WERI-Rb-1 (cell line): ENCODE measurements around the gene IFT43.
A peak's percentile ranks its signal among the peaks of the same experiment; 100 is the strongest.

Source experiments
- DNase-seq: peaks from one replicate; pipeline ENCODE4 v3.0.0-alpha.2; 2020
- H3K27ac ChIP-seq: fragments of 250-450 bp; sonication (Bioruptor Pico); 2 replicates; pipeline ENCODE4 v1.5.1; 2020; ENCODE audit warnings: mild to moderate bottlenecking, moderate library complexity
- H3K27me3 ChIP-seq: fragments of 250-450 bp; sonication (Bioruptor Pico); 2 replicates; pipeline ENCODE4 v1.5.1; 2021; ENCODE audit warnings: mild to moderate bottlenecking, low read depth, moderate library complexity; ENCODE audit not compliant: insufficient read depth, severe bottlenecking
- H3K36me3 ChIP-seq: fragments of 250-450 bp; sonication (Bioruptor Pico); 2 replicates; pipeline ENCODE4 v1.5.1; 2020; ENCODE audit warnings: mild to moderate bottlenecking, moderate library complexity
- H3K4me3 ChIP-seq: 2 replicates; pipeline ENCODE4 v1.5.1; 2011; ENCODE audit warnings: low read depth, mild to moderate bottlenecking, control low read depth, low read length
- H3K9me3 ChIP-seq: fragments of 250-450 bp; sonication (Bioruptor Pico); 2 replicates; pipeline ENCODE4 v1.5.1; 2021; ENCODE audit warnings: mild to moderate bottlenecking, moderate library complexity; ENCODE audit not compliant: severe bottlenecking
- CTCF ChIP-seq: IDR thresholded peaks from 2 replicates; pipeline ENCODE4 v1.5.1; 2011; ENCODE audit warnings: low read depth, mild to moderate bottlenecking, control low read depth, inconsistent platforms, low read length

IFT43 gene

GRCh38 chr14:76067536-76067935 is 82.0 kb downstream of the IFT43 start:
- H3K4me3 ChIP-seq, result no peak overlapping the region
- no peak overlapping the region for H3K27ac ChIP-seq
- H3K27me3 ChIP-seq, result no peaks in the 10 kb centered on the region
- peaks cover 6% of the 10 kb centered on the region for H3K36me3 ChIP-seq
- no peak for TF ChIP-seq CTCF
- no peak for DNase-seq
- peaks cover 14% of the 10 kb centered on the region for H3K9me3 ChIP-seq

GRCh38 chr14:76073717-76074116 is 88.2 kb downstream of the IFT43 start:
- Histone ChIP-seq H3K27ac (no peak overlapping the region), H3K27me3 (no peaks in the 10 kb centered on the region), H3K9me3 (no peaks in the 10 kb centered on the region), H3K4me3 (no peak overlapping the region), H3K36me3 (no peaks in the 10 kb centered on the region)
- DNase-seq, result no peak
- no peak for TF ChIP-seq CTCF

- TF ChIP-seq CTCF, result no peak
- Histone ChIP-seq H3K36me3 (no peaks in the 10 kb centered on the region), H3K9me3 (no peaks in the 10 kb centered on the region), H3K27ac (no peak overlapping the region), H3K4me3 (no peak overlapping the region), H3K27me3 (no peaks in the 10 kb centered on the region)
- no peak for DNase-seq
These were observed 91.8 kb downstream of the IFT43 start for GRCh38 chr14:76077340-76077739.

GRCh38 chr14:76078501-76078900 is 92.9 kb downstream of the IFT43 start:
- Histone ChIP-seq H3K27me3 (no peaks in the 10 kb centered on the region), H3K27ac (no peak overlapping the region), H3K36me3 (no peaks in the 10 kb centered on the region), H3K4me3 (no peak overlapping the region), H3K9me3 (no peaks in the 10 kb centered on the region)
- TF ChIP-seq CTCF, result no peak
- DNase-seq, result no peak

GRCh38 chr14:76080025-76080424 is 94.5 kb downstream of the IFT43 start:
- Histone ChIP-seq H3K36me3 (no peaks in the 10 kb centered on the region), H3K9me3 (no peaks in the 10 kb centered on the region), H3K27ac (no peak overlapping the region), H3K27me3 (no peaks in the 10 kb centered on the region), H3K4me3 (no peak overlapping the region)
- TF ChIP-seq CTCF, result no peak
- peak; percentile 25 for DNase-seq

GRCh38 chr14:76080471-76080870 is 94.9 kb downstream of the IFT43 start:
- H3K27ac ChIP-seq, result no peak overlapping the region
- H3K36me3 ChIP-seq, result no peaks in the 10 kb centered on the region
- DNase-seq, result no peak
- H3K27me3 ChIP-seq, result no peaks in the 10 kb centered on the region
- no peaks in the 10 kb centered on the region for H3K9me3 ChIP-seq
- no peak for TF ChIP-seq CTCF
- no peak overlapping the region for H3K4me3 ChIP-seq
